Neuronal stem cell (in vitro differentiated cells): ENCODE results near the gene HDAC4.

ENCODE experiments used
- DNase-seq: peaks from one replicate; pipeline ENCODE4 v3.0.0-alpha.2; 2013; ENCODE audit warnings: low spot score
- H2AFZ ChIP-seq: one replicate; pipeline ENCODE4 v1.6.1; 2013; ENCODE audit warnings: mild to moderate bottlenecking, low read length, inconsistent platforms
- H2AK5ac ChIP-seq: 2 replicates; pipeline ENCODE4 v1.6.1; 2013; ENCODE audit warnings: low read depth, mild to moderate bottlenecking, inconsistent platforms, low read length, moderate library complexity, mixed read lengths
- H2BK120ac ChIP-seq: 2 replicates; pipeline ENCODE4 v1.6.1; 2013; ENCODE audit warnings: low read depth, mild to moderate bottlenecking, inconsistent platforms, low read length, moderate library complexity, mixed read lengths
- H2BK12ac ChIP-seq: one replicate; pipeline ENCODE4 v1.6.1; 2013; ENCODE audit warnings: low read length, inconsistent platforms
- H2BK15ac ChIP-seq: 2 replicates; pipeline ENCODE4 v1.6.1; 2013; ENCODE audit warnings: mild to moderate bottlenecking, low read length, inconsistent platforms, mixed read lengths
- H2BK5ac ChIP-seq: one replicate; pipeline ENCODE4 v1.6.1; 2013; ENCODE audit warnings: inconsistent platforms, mild to moderate bottlenecking, low read length, moderate library complexity
- H3K14ac ChIP-seq: one replicate; pipeline ENCODE4 v1.6.1; 2013; ENCODE audit warnings: low read length, inconsistent platforms
- H3K18ac ChIP-seq: 2 replicates; pipeline ENCODE4 v1.6.1; 2013; ENCODE audit warnings: low read length, inconsistent platforms
- H3K23ac ChIP-seq: 2 replicates; pipeline ENCODE4 v1.6.1; 2013; ENCODE audit warnings: low read depth, mild to moderate bottlenecking, mixed read lengths, low read length, inconsistent platforms; ENCODE audit not compliant: poor library complexity
- H3K27ac ChIP-seq: replicated peaks from 3 replicates; pipeline ENCODE4 v1.5.1; 2013; ENCODE audit warnings: low read length, inconsistent platforms
- H3K27me3 ChIP-seq, 3 experiments: 2 replicates each; pipeline ENCODE4 v1.6.1; 2013; ENCODE audit warnings: low read length in 3 of 3, mild to moderate bottlenecking in 2 of 3, inconsistent platforms in 1 of 3, low read depth in 1 of 3, mixed read lengths in 1 of 3, moderate library complexity in 1 of 3; ENCODE audit not compliant: control insufficient read depth in 3 of 3, insufficient read depth in 3 of 3
- H3K36me3 ChIP-seq, 2 donors: replicated peaks in 1 of 2; 2 replicates each; pipeline ENCODE4 v1.6.1; 2013; ENCODE audit warnings: low read length in 2 of 2; ENCODE audit not compliant: control insufficient read depth in 2 of 2, insufficient read depth in 2 of 2
- H3K4ac ChIP-seq: 2 replicates; pipeline ENCODE4 v1.6.1; 2013; ENCODE audit warnings: inconsistent platforms, mild to moderate bottlenecking, low read length, moderate library complexity
- H3K4me1 ChIP-seq, 2 donors: 1 replicate in 1 of 2; 2 replicates in 1 of 2; pipeline ENCODE4 v1.6.1; 2013; ENCODE audit warnings: low read length in 2 of 2, low read depth in 1 of 2; ENCODE audit not compliant: control insufficient read depth in 2 of 2, insufficient read depth in 1 of 2
- H3K4me2 ChIP-seq: one replicate; pipeline ENCODE4 v1.6.1; 2013; ENCODE audit warnings: mild to moderate bottlenecking, low read length, inconsistent platforms; ENCODE audit not compliant: insufficient read depth, poor library complexity, severe bottlenecking
- H3K4me3 ChIP-seq, 2 donors: 2 replicates each; pipeline ENCODE4 v1.5.1; 2013; ENCODE audit warnings: low read length in 2 of 2, mild to moderate bottlenecking in 2 of 2, inconsistent platforms in 1 of 2, moderate library complexity in 1 of 2
- H3K79me1 ChIP-seq: one replicate; pipeline ENCODE4 v1.6.1; 2013; ENCODE audit warnings: low read depth, mild to moderate bottlenecking, inconsistent platforms, low read length, moderate library complexity
- H3K9ac ChIP-seq: one replicate; pipeline ENCODE4 v1.6.1; 2013; ENCODE audit warnings: mild to moderate bottlenecking, low read depth, low read length, inconsistent platforms; ENCODE audit not compliant: poor library complexity
- H3K9me3 ChIP-seq, 2 donors: replicated peaks in 1 of 2; 2 replicates each; pipeline versions ENCODE3 to v1.6.1; 2013; ENCODE audit warnings: low read length in 2 of 2, mild to moderate bottlenecking in 2 of 2, inconsistent platforms in 1 of 2, low read depth in 1 of 2, mixed read lengths in 1 of 2, moderate library complexity in 1 of 2; ENCODE audit not compliant: control insufficient read depth in 2 of 2, insufficient read depth in 1 of 2
- H4K8ac ChIP-seq: one replicate; pipeline ENCODE4 v1.6.1; 2013; ENCODE audit warnings: low read depth, mild to moderate bottlenecking, inconsistent platforms, low read length, moderate library complexity
- H4K91ac ChIP-seq: one replicate; pipeline ENCODE4 v1.6.1; 2013; ENCODE audit warnings: low read length, low read depth, mild to moderate bottlenecking, inconsistent platforms; ENCODE audit not compliant: poor library complexity
- WGBS, 2 donors: extraction: QIAGEN DNeasy Blood & Tissue Kit; methylation state at CpG; one replicate each; pipeline ENCODE4 v1.1.7; 2013; ENCODE audit warnings: missing lambda C conversion rate in 2 of 2, mixed read lengths in 1 of 2; ENCODE audit not compliant: insufficient read length in 2 of 2, insufficient replicate concordance in 1 of 2; ENCODE audit errors: extremely low coverage in 2 of 2; 5-methylcytosine and 5-hydroxymethylcytosine counted together

The HDAC4 gene

GRCh38 chr2:239259173-239259572, 141.6 kb downstream of the HDAC4 start:
- Histone ChIP-seq H3K79me1 (peaks cover 14% of the 10 kb centered on the region), H3K4me1 (peaks cover 4% of the 10 kb centered on the region in 2 donors), H3K9me3 (peaks cover 3 to 14% of the 10 kb centered on the region in 2 donors), H3K36me3 (no peaks in the 10 kb centered on the region), H3K4me3 (no peak overlapping the region), H2BK120ac (no peak overlapping the region), H2AFZ (no peak overlapping the region), H4K91ac (no peak overlapping the region), H3K27me3 (no peaks in the 10 kb centered on the region), H3K23ac (no peak overlapping the region), H4K8ac (no peak overlapping the region), H2AK5ac (no peak overlapping the region), H3K14ac (no peak overlapping the region), H3K4ac (no peak overlapping the region), H3K18ac (no peak overlapping the region), H2BK5ac (no peak overlapping the region), H2BK15ac (no peak overlapping the region), H3K9ac (no peak overlapping the region), H3K27ac (no peak overlapping the region), H2BK12ac (no peak overlapping the region), H3K4me2 (no peak overlapping the region)
- no peak for DNase-seq
- no CpG with 5 or more reads among the region's 4 CpGs for WGBS, 2 donors

GRCh38 chr2:239258248-239258647, 142.6 kb downstream of the HDAC4 start:
- Histone ChIP-seq H3K4ac (no peak overlapping the region), H3K9ac (no peak overlapping the region), H3K79me1 (peaks cover 12% of the 10 kb centered on the region), H2BK120ac (no peak overlapping the region), H4K8ac (no peak overlapping the region), H3K4me2 (no peak overlapping the region), H3K23ac (no peak overlapping the region), H3K27me3 (no peaks in the 10 kb centered on the region), H3K4me3 (no peak overlapping the region), H2AFZ (no peak overlapping the region), H2BK15ac (no peak overlapping the region), H3K14ac (no peak overlapping the region), H3K9me3 (peaks cover 3 to 14% of the 10 kb centered on the region in 2 donors), H3K27ac (no peak overlapping the region), H4K91ac (no peak overlapping the region), H3K4me1 (peaks cover 4 to 6% of the 10 kb centered on the region in 2 donors), H2BK12ac (no peak overlapping the region), H2AK5ac (no peak overlapping the region), H3K36me3 (no peaks in the 10 kb centered on the region), H2BK5ac (no peak overlapping the region), H3K18ac (no peak overlapping the region)
- no peak for DNase-seq
- no CpG with 5 or more reads among the region's 8 CpGs for WGBS, 2 donors

GRCh38 chr2:239257511-239257937, 143.3 kb downstream of the HDAC4 start:
- no peak overlapping the region for H2BK120ac ChIP-seq
- no peak overlapping the region for H3K23ac ChIP-seq
- H4K8ac ChIP-seq: no peak overlapping the region
- H2AK5ac ChIP-seq: no peak overlapping the region
- H3K18ac ChIP-seq: no peak overlapping the region
- no peak overlapping the region for H2BK15ac ChIP-seq
- H3K27me3 ChIP-seq: no peaks in the 10 kb centered on the region
- no peak for DNase-seq
- H3K4me3 ChIP-seq: no peak overlapping the region
- H3K4me2 ChIP-seq: no peak overlapping the region
- H3K9ac ChIP-seq: no peak overlapping the region
- no peak overlapping the region for H3K14ac ChIP-seq
- H3K27ac ChIP-seq: no peak overlapping the region
- peaks cover 4 to 6% of the 10 kb centered on the region in 2 donors for H3K4me1 ChIP-seq
- H2BK12ac ChIP-seq: no peak overlapping the region
- H3K4ac ChIP-seq: no peak overlapping the region
- no peak overlapping the region for H4K91ac ChIP-seq
- no peak overlapping the region for H2BK5ac ChIP-seq
- peaks cover 12% of the 10 kb centered on the region for H3K79me1 ChIP-seq
- no peak overlapping the region for H2AFZ ChIP-seq
- peaks cover 3 to 14% of the 10 kb centered on the region in 2 donors for H3K9me3 ChIP-seq
- H3K36me3 ChIP-seq: no peaks in the 10 kb centered on the region

GRCh38 chr2:239256350-239256743, 144.5 kb downstream of the HDAC4 start:
- Histone ChIP-seq H3K18ac (no peak overlapping the region), H3K14ac (no peak overlapping the region), H2BK15ac (no peak overlapping the region), H2BK120ac (no peak overlapping the region), H3K79me1 (peaks cover 12% of the 10 kb centered on the region), H3K4me3 (no peak overlapping the region), H2AFZ (no peak overlapping the region), H3K27me3 (no peaks in the 10 kb centered on the region), H3K4me2 (no peak overlapping the region), H3K27ac (no peak overlapping the region), H3K9me3 (peaks cover 3 to 14% of the 10 kb centered on the region in 2 donors), H2BK5ac (no peak overlapping the region), H2BK12ac (no peak overlapping the region), H4K91ac (no peak overlapping the region), H4K8ac (no peak overlapping the region), H3K4ac (no peak overlapping the region), H3K4me1 (peaks cover 4 to 6% of the 10 kb centered on the region in 2 donors), H3K36me3 (no peaks in the 10 kb centered on the region), H3K9ac (no peak overlapping the region), H3K23ac (no peak overlapping the region), H2AK5ac (no peak overlapping the region)
- DNase-seq: no peak
- WGBS, 2 donors: no CpG with 5 or more reads among the region's 6 CpGs
